AG10803 (cell line): ENCODE measurements around the gene SH3PXD2A.

ENCODE experiments used
- DNase-seq: peaks from one replicate; pipeline ENCODE4 v3.0.0; 2010; ENCODE audit warnings: low read depth
- H3K4me3 ChIP-seq: 2 replicates; pipeline ENCODE4 v1.5.1; 2011; ENCODE audit warnings: mild to moderate bottlenecking, low read length, control low read depth
- CTCF ChIP-seq: conservative IDR thresholded peaks from 2 replicates; pipeline ENCODE4 v1.5.1; 2011; ENCODE audit warnings: mild to moderate bottlenecking, low read length, control low read depth, inconsistent platforms

SH3PXD2A gene

GRCh38 chr10:103824281-103824680 is 31.1 kb downstream of the SH3PXD2A start:
- DNase-seq = no peak
- no peak for TF ChIP-seq CTCF
- H3K4me3 ChIP-seq = no peak overlapping the region

- no peak overlapping the region for H3K4me3 ChIP-seq
- TF ChIP-seq CTCF = no peak
- DNase-seq = no peak
These were observed 31.6 kb downstream of the SH3PXD2A start for GRCh38 chr10:103823706-103824272.

GRCh38 chr10:103822800-103823199 is 32.6 kb downstream of the SH3PXD2A start:
- DNase-seq = no peak
- no peak for TF ChIP-seq CTCF
- H3K4me3 ChIP-seq = no peak overlapping the region

- no peak for TF ChIP-seq CTCF
These were observed 33.2 kb downstream of the SH3PXD2A start for GRCh38 chr10:103822107-103822716.

GRCh38 chr10:103820101-103821062 is 35.0 kb downstream of the SH3PXD2A start:
- TF ChIP-seq CTCF = no peak
- H3K4me3 ChIP-seq = no peak overlapping the region
- DNase-seq = peak; percentile 56

More at GRCh38 chr10:103822107-103822716, 33.2 kb downstream of the SH3PXD2A start:
- no peak overlapping the region for H3K4me3 ChIP-seq
- DNase-seq = no peak

GRCh38 chr10:103819493-103819892 is 35.9 kb downstream of the SH3PXD2A start:
- no peak for TF ChIP-seq CTCF
- DNase-seq = no peak
- H3K4me3 ChIP-seq = no peak overlapping the region
